ENCODE results near the gene INHA.

The INHA gene

GRCh38 chr2:219612577-219613286 lies 40.6 kb downstream of the INHA start:
- TF ChIP-seq SIN3A (IDR thresholded peaks at IDR 0.05; ENCODE audit: borderline replicate concordance, insufficient read depth, low read length) = no peak
- TF ChIP-seq, protein P1, sequence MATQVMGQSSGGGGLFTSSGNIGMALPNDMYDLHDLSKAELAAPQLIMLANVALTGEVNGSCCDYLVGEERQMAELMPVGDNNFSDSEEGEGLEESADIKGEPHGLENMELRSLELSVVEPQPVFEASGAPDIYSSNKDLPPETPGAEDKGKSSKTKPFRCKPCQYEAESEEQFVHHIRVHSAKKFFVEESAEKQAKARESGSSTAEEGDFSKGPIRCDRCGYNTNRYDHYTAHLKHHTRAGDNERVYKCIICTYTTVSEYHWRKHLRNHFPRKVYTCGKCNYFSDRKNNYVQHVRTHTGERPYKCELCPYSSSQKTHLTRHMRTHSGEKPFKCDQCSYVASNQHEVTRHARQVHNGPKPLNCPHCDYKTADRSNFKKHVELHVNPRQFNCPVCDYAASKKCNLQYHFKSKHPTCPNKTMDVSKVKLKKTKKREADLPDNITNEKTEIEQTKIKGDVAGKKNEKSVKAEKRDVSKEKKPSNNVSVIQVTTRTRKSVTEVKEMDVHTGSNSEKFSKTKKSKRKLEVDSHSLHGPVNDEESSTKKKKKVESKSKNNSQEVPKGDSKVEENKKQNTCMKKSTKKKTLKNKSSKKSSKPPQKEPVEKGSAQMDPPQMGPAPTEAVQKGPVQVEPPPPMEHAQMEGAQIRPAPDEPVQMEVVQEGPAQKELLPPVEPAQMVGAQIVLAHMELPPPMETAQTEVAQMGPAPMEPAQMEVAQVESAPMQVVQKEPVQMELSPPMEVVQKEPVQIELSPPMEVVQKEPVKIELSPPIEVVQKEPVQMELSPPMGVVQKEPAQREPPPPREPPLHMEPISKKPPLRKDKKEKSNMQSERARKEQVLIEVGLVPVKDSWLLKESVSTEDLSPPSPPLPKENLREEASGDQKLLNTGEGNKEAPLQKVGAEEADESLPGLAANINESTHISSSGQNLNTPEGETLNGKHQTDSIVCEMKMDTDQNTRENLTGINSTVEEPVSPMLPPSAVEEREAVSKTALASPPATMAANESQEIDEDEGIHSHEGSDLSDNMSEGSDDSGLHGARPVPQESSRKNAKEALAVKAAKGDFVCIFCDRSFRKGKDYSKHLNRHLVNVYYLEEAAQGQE (IDR thresholded peaks at IDR 0.05; ENCODE audit: insufficient read depth in 1 of 2, low read depth in 2 of 2, low read length in 2 of 2) = no peak
- no peak for TF ChIP-seq FOXP2 (optimal IDR thresholded peaks at IDR 0.05; ENCODE audit: borderline replicate concordance, extremely low read depth, extremely low read length, insufficient read depth)
- no peak for TF ChIP-seq TAF1 (IDR thresholded peaks at IDR 0.05; ENCODE audit: borderline replicate concordance, insufficient read depth, low read length)
- TF ChIP-seq POLR2AphosphoS5 (IDR thresholded peaks at IDR 0.05; ENCODE audit: low read depth, low read length) = no peak

GRCh38 chr2:219613461-219614070 lies 41.5 kb downstream of the INHA start:
- no peak for TF ChIP-seq FOXP2 (optimal IDR thresholded peaks at IDR 0.05; ENCODE audit: borderline replicate concordance, extremely low read depth, extremely low read length, insufficient read depth)
- TF ChIP-seq, protein P1 (IDR thresholded peaks at IDR 0.05; ENCODE audit: insufficient read depth in 1 of 2, low read depth in 2 of 2, low read length in 2 of 2) = no peak
- TF ChIP-seq POLR2AphosphoS5 (IDR thresholded peaks at IDR 0.05; ENCODE audit: low read depth, low read length) = no peak
- TF ChIP-seq TAF1 (IDR thresholded peaks at IDR 0.05; ENCODE audit: borderline replicate concordance, insufficient read depth, low read length) = no peak
- no peak for TF ChIP-seq SIN3A (IDR thresholded peaks at IDR 0.05; ENCODE audit: borderline replicate concordance, insufficient read depth, low read length)

- TF ChIP-seq SIN3A (IDR thresholded peaks at IDR 0.05; ENCODE audit: borderline replicate concordance, insufficient read depth, low read length) (no peak), POLR2AphosphoS5 (IDR thresholded peaks at IDR 0.05; ENCODE audit: low read depth, low read length) (no peak)
- TF ChIP-seq, protein P1 (IDR thresholded peaks at IDR 0.05; ENCODE audit: insufficient read depth in 1 of 2, low read depth in 2 of 2, low read length in 2 of 2) = no peak
Observed at GRCh38 chr2:219614076-219614860, 42.2 kb downstream of the INHA start.

GRCh38 chr2:219615036-219615435 lies 42.9 kb downstream of the INHA start:
- TF ChIP-seq FOXP2 (optimal IDR thresholded peaks at IDR 0.05; ENCODE audit: borderline replicate concordance, extremely low read depth, extremely low read length, insufficient read depth) = no peak
- TF ChIP-seq POLR2AphosphoS5 (IDR thresholded peaks at IDR 0.05; ENCODE audit: low read depth, low read length) = no peak

- TF ChIP-seq TAF1 (IDR thresholded peaks at IDR 0.05; ENCODE audit: borderline replicate concordance, insufficient read depth, low read length) = no peak
Observed at GRCh38 chr2:219615894-219616293, 43.8 kb downstream of the INHA start.

GRCh38 chr2:219616550-219616949 lies 44.4 kb downstream of the INHA start:
- no peak for TF ChIP-seq FOXP2 (optimal IDR thresholded peaks at IDR 0.05; ENCODE audit: borderline replicate concordance, extremely low read depth, extremely low read length, insufficient read depth)
- TF ChIP-seq POLR2AphosphoS5 (IDR thresholded peaks at IDR 0.05; ENCODE audit: low read depth, low read length) = no peak
- TF ChIP-seq TAF1 (IDR thresholded peaks at IDR 0.05; ENCODE audit: borderline replicate concordance, insufficient read depth, low read length) = no peak
- TF ChIP-seq, protein P1 (IDR thresholded peaks at IDR 0.05; ENCODE audit: insufficient read depth in 1 of 2, low read depth in 2 of 2, low read length in 2 of 2) = no peak
- no peak for TF ChIP-seq SIN3A (IDR thresholded peaks at IDR 0.05; ENCODE audit: borderline replicate concordance, insufficient read depth, low read length)

Measured in PFSK-1 (cell line).